Neural cell (in vitro differentiated cells): ENCODE measurements around the gene GLB1L3. TPM values are rescaled to one million over a fixed set of nuclear protein-coding genes. Genes with fewer than 3 reads are reported as not detected.

ENCODE experiments used
- H2AFZ ChIP-seq: fragments of 200-600, 300-800 bp; sonication (generic), shearing (Covaris generic); 2 replicates; pipeline ENCODE4 v1.6.0; 2014; ENCODE audit warnings: low read depth, mild to moderate bottlenecking, antibody characterized with exemption, low read length, moderate library complexity
- H3F3A ChIP-seq: fragments of 200-600 bp; shearing (Covaris generic); 2 replicates; pipeline ENCODE4 v1.6.1; 2016; ENCODE audit warnings: mild to moderate bottlenecking, moderate library complexity, mixed read lengths, antibody characterized with exemption, low read length; ENCODE audit not compliant: insufficient read depth, poor library complexity, severe bottlenecking
- H3K27ac ChIP-seq: fragments of 200-600, 300-800 bp; sonication (generic), shearing (Covaris generic); 2 replicates; pipeline ENCODE4 v1.5.1; 2014; ENCODE audit warnings: mild to moderate bottlenecking, low read length, moderate library complexity
- H3K27me3 ChIP-seq: fragments of 300-800, 200-600 bp; sonication (generic), shearing (Covaris generic); 2 replicates; pipeline ENCODE4 v1.6.0; 2014; ENCODE audit warnings: mild to moderate bottlenecking, low read depth, low read length, moderate library complexity; ENCODE audit not compliant: insufficient read depth
- H3K36me3 ChIP-seq: fragments of 300-800, 200-600 bp; sonication (generic), shearing (Covaris generic); 2 replicates; pipeline ENCODE4 v1.5.1; 2014; ENCODE audit warnings: mild to moderate bottlenecking, antibody characterized with exemption, low read length, moderate library complexity; ENCODE audit not compliant: insufficient read depth
- H3K4me2 ChIP-seq: fragments of 300-800, 200-600 bp; sonication (generic), shearing (Covaris generic); 2 replicates; pipeline ENCODE4 v1.6.0; 2014; ENCODE audit warnings: mild to moderate bottlenecking, low read length
- H3K4me3 ChIP-seq: fragments of 300-800, 200-600 bp; sonication (generic), shearing (Covaris generic); 2 replicates; pipeline ENCODE4 v1.5.1; 2014; ENCODE audit warnings: mild to moderate bottlenecking, low read length, moderate library complexity
- H3K79me2 ChIP-seq: fragments of 200-600 bp; shearing (Covaris generic); replicated peaks from 2 replicates; pipeline ENCODE4 v1.6.0; 2014; ENCODE audit warnings: mild to moderate bottlenecking, low read length, moderate library complexity; ENCODE audit not compliant: insufficient read depth
- H3K9ac ChIP-seq: fragments of 300-800, 200-600 bp; sonication (generic), shearing (Covaris generic); 2 replicates; pipeline ENCODE4 v1.6.1; 2016; ENCODE audit warnings: mild to moderate bottlenecking, low read length, mixed read lengths
- H3K9me2 ChIP-seq: fragments of 200-600 bp; shearing (Covaris generic); 2 replicates; pipeline ENCODE4 v1.6.1; 2016; ENCODE audit warnings: mild to moderate bottlenecking, low read length, mixed read lengths; ENCODE audit not compliant: insufficient read depth
- H3K9me3 ChIP-seq: fragments of 200-600, 300-800 bp; sonication (generic), shearing (Covaris generic); 2 replicates; pipeline ENCODE4 v1.6.1; 2016; ENCODE audit warnings: mild to moderate bottlenecking, mixed run types, low read length, moderate library complexity, mixed read lengths
- H4K20me1 ChIP-seq: fragments of 200-600 bp; shearing (Covaris generic); 2 replicates; pipeline ENCODE4 v1.6.1; 2016; ENCODE audit warnings: mild to moderate bottlenecking, mixed run types; ENCODE audit not compliant: insufficient read depth
- CTCF ChIP-seq: fragments of 450-650 bp; IDR thresholded peaks from 2 replicates; pipeline ENCODE4 v1.5.1; 2014; ENCODE audit warnings: antibody characterized with exemption, mild to moderate bottlenecking, moderate library complexity; ENCODE audit not compliant: poor library complexity, severe bottlenecking
- EP300 ChIP-seq: fragments of 450-650 bp; conservative IDR thresholded peaks from 2 replicates; pipeline ENCODE4 v1.6.1; 2014; ENCODE audit warnings: antibody characterized with exemption, mild to moderate bottlenecking, moderate library complexity; ENCODE audit not compliant: poor library complexity, severe bottlenecking
- EZH2 ChIP-seq: fragments of 200-600, 300-800 bp; shearing (Covaris generic), sonication (generic); IDR thresholded peaks from 2 replicates; pipeline ENCODE4 v1.6.1; 2014; ENCODE audit warnings: antibody characterized with exemption, low read length, borderline replicate concordance, mild to moderate bottlenecking; ENCODE audit not compliant: insufficient read depth, poor library complexity, severe bottlenecking
- MXI1 ChIP-seq: fragments of 450-650 bp; conservative IDR thresholded peaks from 2 replicates; pipeline ENCODE4 v1.6.1; 2014; ENCODE audit warnings: antibody characterized with exemption, mild to moderate bottlenecking; ENCODE audit not compliant: poor library complexity, severe bottlenecking
- POLR2AphosphoS5 ChIP-seq: IDR thresholded peaks from 2 replicates; pipeline ENCODE4 v1.6.1; 2012
- RAD21 ChIP-seq: fragments of 450-650 bp; conservative IDR thresholded peaks from 2 replicates; pipeline ENCODE4 v1.6.1; 2014; ENCODE audit warnings: antibody characterized with exemption, mild to moderate bottlenecking, moderate library complexity
- REST ChIP-seq: IDR thresholded peaks from 2 replicates; pipeline ENCODE4 v1.6.1; 2012; ENCODE audit warnings: borderline replicate concordance
- SMC3 ChIP-seq: fragments of 450-650 bp; conservative IDR thresholded peaks from 2 replicates; pipeline ENCODE4 v1.6.1; 2014; ENCODE audit warnings: antibody characterized with exemption, mild to moderate bottlenecking, moderate library complexity; ENCODE audit not compliant: poor library complexity
- TAF1 ChIP-seq: IDR thresholded peaks from 2 replicates; pipeline ENCODE4 v1.6.1; 2012; ENCODE audit warnings: low read depth
- polyA plus RNA-seq: library from polyadenylated mRNA; depleted of rRNA; stranded (reverse); fragments of >200 nt; gene quantifications from 2 replicates; pipeline ENCODE4 v1.2.3, GENCODE V29; 2014

GLB1L3 gene
- polyA plus RNA-seq, 1 donor from 2014 or later: 0.19 TPM

- no peaks in the 10 kb centered on the region for H3K79me2 ChIP-seq
- no peak overlapping the region for H3K4me2 ChIP-seq
- no peaks in the 10 kb centered on the region for H4K20me1 ChIP-seq
- H3K36me3 ChIP-seq: no peaks in the 10 kb centered on the region
- no peak overlapping the region for H3K9ac ChIP-seq
- H2AFZ ChIP-seq: no peak overlapping the region
- TF ChIP-seq REST (no peak), EZH2 (no peak), RAD21 (no peak), EP300 (no peak), TAF1 (no peak), CTCF (no peak)
- no peak overlapping the region for H3K4me3 ChIP-seq
- H3K9me2 ChIP-seq: no peaks in the 10 kb centered on the region
- no peak overlapping the region for H3K27ac ChIP-seq
- no peaks in the 10 kb centered on the region for H3F3A ChIP-seq
- no peaks in the 10 kb centered on the region for H3K9me3 ChIP-seq
- H3K27me3 ChIP-seq: no peaks in the 10 kb centered on the region
Measured at GRCh38 chr11:134339756-134340155, 63.6 kb downstream of the GLB1L3 start.

- Histone ChIP-seq H3K27me3 (no peaks in the 10 kb centered on the region), H3K9me3 (no peaks in the 10 kb centered on the region), H3K79me2 (no peaks in the 10 kb centered on the region), H3K9ac (no peak overlapping the region), H3K27ac (no peak overlapping the region), H3K4me3 (no peak overlapping the region), H3K36me3 (no peaks in the 10 kb centered on the region), H4K20me1 (no peaks in the 10 kb centered on the region), H3K4me2 (no peak overlapping the region), H3K9me2 (no peaks in the 10 kb centered on the region), H2AFZ (no peak overlapping the region), H3F3A (no peaks in the 10 kb centered on the region)
- TF ChIP-seq POLR2AphosphoS5 (no peak), REST (no peak), MXI1 (no peak), CTCF (no peak), RAD21 (no peak), EZH2 (no peak), SMC3 (no peak), TAF1 (no peak), EP300 (no peak)
Measured at GRCh38 chr11:134340354-134340964, 64.3 kb downstream of the GLB1L3 start.
